Measurements from ENCODE around the gene HLA-DQB1.

Gene HLA-DQB1

GRCh38 chr6:32613475-32613874 lies 53.0 kb downstream of the HLA-DQB1 start:
- TF ChIP-seq CTCF (IDR thresholded peaks at IDR 0.05; ENCODE audit: borderline replicate concordance, extremely low read depth, low read length, poor library complexity, severe bottlenecking): no peak
- TF ChIP-seq EZH2 (IDR thresholded peaks at IDR 0.05; ENCODE audit: borderline replicate concordance, low read depth, low read length, severe bottlenecking): no peak
- Histone ChIP-seq H3K27ac (ENCODE audit: low read length) (no peak overlapping the region), H4K20me1 (ENCODE audit: insufficient read depth, low read length) (no peaks in the 10 kb centered on the region), H3K4me1 (ENCODE audit: insufficient read depth, low read length) (no peaks in the 10 kb centered on the region), H3K36me3 (ENCODE audit: insufficient read depth, low read length) (no peaks in the 10 kb centered on the region), H3K27me3 (ENCODE audit: insufficient read depth, low read length, poor library complexity) (no peaks in the 10 kb centered on the region), H3K79me2 (ENCODE audit: insufficient read depth, low read length) (no peaks in the 10 kb centered on the region), H3K9ac (ENCODE audit: low read depth, low read length) (no peak overlapping the region), H3K4me3 (ENCODE audit: low read depth in 1 of 2, low read length in 2 of 2) (no peak overlapping the region), H2AFZ (ENCODE audit: low read depth, low read length) (no peak overlapping the region), H3K9me3 (ENCODE audit: insufficient read depth, low read length, severe bottlenecking) (no peaks in the 10 kb centered on the region), H3K4me2 (ENCODE audit: insufficient read depth, low read length) (no peak overlapping the region)
- ATAC-seq (ENCODE audit: insufficient read depth, low read depth) (no peak), DNase-seq (no peak)

GRCh38 chr6:32610682-32611296 lies 55.7 kb downstream of the HLA-DQB1 start:
- no peaks in the 10 kb centered on the region for H3K36me3 ChIP-seq (ENCODE audit: insufficient read depth, low read length)
- H3K4me1 ChIP-seq (ENCODE audit: insufficient read depth, low read length): no peaks in the 10 kb centered on the region
- H3K27me3 ChIP-seq (ENCODE audit: insufficient read depth, low read length, poor library complexity): no peaks in the 10 kb centered on the region
- no peaks in the 10 kb centered on the region for H3K9me3 ChIP-seq (ENCODE audit: insufficient read depth, low read length, severe bottlenecking)
- H3K27ac ChIP-seq (ENCODE audit: low read length): no peak overlapping the region
- ATAC-seq (ENCODE audit: insufficient read depth, low read depth) (no peak), DNase-seq (no peak)
- no peaks in the 10 kb centered on the region for H4K20me1 ChIP-seq (ENCODE audit: insufficient read depth, low read length)
- H2AFZ ChIP-seq (ENCODE audit: low read depth, low read length): no peak overlapping the region
- H3K9ac ChIP-seq (ENCODE audit: low read depth, low read length): no peak overlapping the region
- no peak for TF ChIP-seq EZH2 (IDR thresholded peaks at IDR 0.05; ENCODE audit: borderline replicate concordance, low read depth, low read length, severe bottlenecking)
- TF ChIP-seq CTCF (IDR thresholded peaks at IDR 0.05; ENCODE audit: borderline replicate concordance, extremely low read depth, low read length, poor library complexity, severe bottlenecking): no peak
- no peaks in the 10 kb centered on the region for H3K79me2 ChIP-seq (ENCODE audit: insufficient read depth, low read length)
- H3K4me3 ChIP-seq (ENCODE audit: low read depth in 1 of 2, low read length in 2 of 2): no peak overlapping the region
- H3K4me2 ChIP-seq (ENCODE audit: insufficient read depth, low read length): no peak overlapping the region

- Histone ChIP-seq H3K27ac (ENCODE audit: low read length) (no peak overlapping the region), H3K36me3 (ENCODE audit: insufficient read depth, low read length) (no peaks in the 10 kb centered on the region), H3K27me3 (ENCODE audit: insufficient read depth, low read length, poor library complexity) (peaks cover 2% of the 10 kb centered on the region), H3K4me2 (ENCODE audit: insufficient read depth, low read length) (no peak overlapping the region), H3K4me3 (ENCODE audit: low read depth in 1 of 2, low read length in 2 of 2) (no peak overlapping the region), H2AFZ (ENCODE audit: low read depth, low read length) (no peak overlapping the region), H3K4me1 (ENCODE audit: insufficient read depth, low read length) (no peaks in the 10 kb centered on the region), H3K9ac (ENCODE audit: low read depth, low read length) (no peak overlapping the region), H3K79me2 (ENCODE audit: insufficient read depth, low read length) (no peaks in the 10 kb centered on the region), H3K9me3 (ENCODE audit: insufficient read depth, low read length, severe bottlenecking) (no peaks in the 10 kb centered on the region), H4K20me1 (ENCODE audit: insufficient read depth, low read length) (no peaks in the 10 kb centered on the region)
- ATAC-seq (ENCODE audit: insufficient read depth, low read depth) (peak; percentile 85), DNase-seq (peak; percentile 24)
- TF ChIP-seq CTCF (IDR thresholded peaks at IDR 0.05; ENCODE audit: borderline replicate concordance, extremely low read depth, low read length, poor library complexity, severe bottlenecking): no peak
- no peak for TF ChIP-seq EZH2 (IDR thresholded peaks at IDR 0.05; ENCODE audit: borderline replicate concordance, low read depth, low read length, severe bottlenecking)
These were observed 56.5 kb downstream of the HLA-DQB1 start for GRCh38 chr6:32609731-32610640.

All from DND-41 (cell line).